GM19438 (cell line): Measurements from ENCODE around the gene SYT14.
"Not testable (repeated sequence)": the region's sequence is repeated elsewhere in the genome, so short reads cannot be mapped to it uniquely, and the experiment has no call there.

Source experiments
- ATAC-seq: cut with Tn5 transposase; IDR thresholded peaks from one replicate; pipeline ENCODE4 v1.9.1; 2021; ENCODE audit warnings: low read depth; ENCODE audit not compliant: unreplicated experiment

Gene SYT14

DNA sequence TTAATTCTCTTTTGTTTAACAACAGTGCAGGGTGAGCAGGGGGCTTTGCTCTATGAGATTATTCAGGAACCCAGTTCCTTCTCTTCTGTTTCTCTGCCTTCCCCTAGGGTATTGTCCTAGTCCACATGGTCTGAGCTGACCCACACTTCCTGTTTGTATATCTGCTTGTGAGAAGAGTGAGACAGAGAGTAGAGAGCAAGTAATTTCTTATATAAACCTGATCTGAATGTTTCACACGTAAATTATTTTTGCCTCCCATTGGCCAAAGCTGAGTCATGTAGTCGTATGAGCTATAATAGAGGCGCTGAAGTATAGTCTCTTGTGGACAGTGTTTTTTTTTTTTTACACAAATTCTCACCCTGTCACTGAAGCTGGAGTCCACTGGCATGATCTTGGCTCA is 160.3 kb downstream of the SYT14 start:
- ATAC-seq: no peak

DNA sequence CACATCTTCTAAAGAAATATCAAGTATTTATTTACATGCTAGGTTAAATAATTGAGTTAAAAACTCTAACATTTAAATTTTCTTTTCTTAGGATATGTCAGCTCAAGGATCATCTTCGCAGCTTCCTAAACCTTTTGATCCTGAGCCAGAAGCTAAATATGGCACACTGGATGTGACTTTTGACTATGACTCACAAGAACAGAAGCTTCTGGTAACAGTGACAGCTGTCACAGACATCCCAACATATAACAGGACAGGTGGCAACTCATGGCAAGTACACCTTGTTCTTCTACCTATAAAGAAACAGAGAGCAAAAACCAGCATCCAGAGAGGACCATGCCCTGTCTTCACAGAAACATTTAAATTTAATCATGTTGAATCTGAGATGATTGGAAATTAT is 161.9 kb downstream of the SYT14 start:
- no peak for ATAC-seq

DNA sequence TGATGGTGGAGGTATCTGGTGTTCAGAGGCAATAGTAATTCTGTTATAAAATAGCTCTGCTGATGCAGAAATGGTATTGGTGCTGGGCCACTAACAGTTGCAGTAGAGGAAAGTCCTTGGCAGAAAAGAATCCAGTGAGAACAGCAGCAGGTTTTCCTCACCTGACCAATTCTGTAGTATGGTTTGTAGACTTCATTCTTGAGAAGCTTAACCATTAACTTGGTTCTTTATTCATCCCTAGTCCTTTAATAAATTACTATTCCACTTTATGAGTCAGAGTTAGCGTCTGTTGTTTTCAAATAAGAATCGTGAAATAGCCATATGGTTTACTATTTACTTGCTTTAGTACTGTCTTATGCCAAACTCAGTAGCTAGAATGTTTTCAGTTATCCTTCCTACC is 166.1 kb downstream of the SYT14 start:
- ATAC-seq: no peak

DNA sequence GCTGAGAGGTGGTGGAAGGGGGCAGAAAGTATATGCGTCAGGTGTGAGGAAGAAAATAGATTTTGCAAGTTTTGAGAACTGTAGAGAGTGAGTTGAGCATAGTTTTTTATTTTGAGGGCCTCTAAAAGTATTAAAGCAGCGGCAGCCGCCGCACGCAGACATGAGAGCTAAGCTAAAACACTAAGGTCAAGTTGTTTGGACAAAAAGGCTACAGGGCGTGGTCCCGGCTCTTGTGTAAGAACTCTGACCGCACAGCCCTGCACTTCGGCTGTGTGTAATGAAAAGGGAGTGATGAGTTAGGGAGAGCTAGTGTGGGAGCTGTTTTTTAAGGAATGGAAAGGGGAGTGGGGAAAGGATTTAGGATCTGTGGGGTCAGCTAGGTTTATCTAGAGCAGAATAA is 174.9 kb downstream of the SYT14 start:
- ATAC-seq: not testable (repeated sequence)

DNA sequence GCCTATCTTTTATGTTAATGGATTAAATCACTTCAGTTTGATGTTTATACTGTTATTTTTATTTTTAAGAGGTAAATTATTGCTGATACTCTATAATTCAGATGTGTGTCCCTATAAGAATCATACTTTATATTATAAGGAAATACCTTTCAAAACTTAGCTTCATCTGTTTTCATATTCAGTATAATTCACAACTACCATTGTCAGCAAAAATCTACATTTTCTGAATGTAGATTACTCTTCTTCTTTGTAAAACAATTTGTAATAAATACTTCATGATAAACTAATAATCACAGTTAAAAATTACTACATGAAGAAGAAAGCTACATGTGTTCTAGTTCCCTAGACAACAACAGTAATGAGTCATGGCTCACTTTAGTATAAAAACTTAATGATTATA is 179.2 kb downstream of the SYT14 start:
- ATAC-seq: no peak

DNA sequence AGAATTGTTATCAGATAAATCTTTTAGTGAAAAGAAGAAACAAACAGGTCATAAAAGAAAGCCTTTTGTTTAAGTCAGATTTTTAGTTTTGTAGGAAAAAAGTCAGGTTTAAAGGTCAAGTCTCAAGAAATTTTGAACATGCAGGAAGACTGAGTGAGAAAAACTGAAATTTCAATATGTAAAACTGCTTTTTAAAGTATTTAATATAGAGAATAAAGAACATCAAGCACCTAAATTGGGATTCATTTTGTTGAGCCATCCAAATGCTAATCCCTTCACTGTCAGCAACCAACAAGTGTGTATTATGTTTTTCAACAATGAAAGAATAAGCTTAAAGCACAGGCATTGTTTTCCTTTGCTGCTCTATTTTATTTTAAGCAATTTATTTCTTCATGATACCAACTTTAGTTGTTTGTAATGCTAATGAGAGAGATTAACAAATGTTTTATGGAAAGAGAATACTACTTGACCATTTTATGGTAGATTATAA is 179.7 kb downstream of the SYT14 start:
- ATAC-seq: no peak

DNA sequence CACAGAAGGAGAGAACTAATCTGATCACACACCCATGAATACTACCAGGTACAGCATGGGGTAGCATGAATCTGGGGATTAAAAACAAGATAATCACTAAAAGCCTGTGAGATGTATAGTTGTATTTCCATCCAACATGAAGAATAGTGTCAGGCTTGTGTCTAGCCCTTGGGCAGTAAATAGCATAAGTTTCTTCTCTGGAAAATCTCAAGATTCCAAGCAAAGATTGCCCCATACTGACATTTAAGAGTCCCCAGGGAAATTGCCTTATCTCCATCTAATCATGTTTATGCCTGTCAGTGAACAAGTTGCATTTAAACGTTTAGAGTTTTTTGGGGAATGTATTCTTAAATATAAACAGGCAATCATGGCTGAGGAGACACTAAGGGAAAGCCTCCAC is 185.4 kb downstream of the SYT14 start:
- no peak for ATAC-seq

DNA sequence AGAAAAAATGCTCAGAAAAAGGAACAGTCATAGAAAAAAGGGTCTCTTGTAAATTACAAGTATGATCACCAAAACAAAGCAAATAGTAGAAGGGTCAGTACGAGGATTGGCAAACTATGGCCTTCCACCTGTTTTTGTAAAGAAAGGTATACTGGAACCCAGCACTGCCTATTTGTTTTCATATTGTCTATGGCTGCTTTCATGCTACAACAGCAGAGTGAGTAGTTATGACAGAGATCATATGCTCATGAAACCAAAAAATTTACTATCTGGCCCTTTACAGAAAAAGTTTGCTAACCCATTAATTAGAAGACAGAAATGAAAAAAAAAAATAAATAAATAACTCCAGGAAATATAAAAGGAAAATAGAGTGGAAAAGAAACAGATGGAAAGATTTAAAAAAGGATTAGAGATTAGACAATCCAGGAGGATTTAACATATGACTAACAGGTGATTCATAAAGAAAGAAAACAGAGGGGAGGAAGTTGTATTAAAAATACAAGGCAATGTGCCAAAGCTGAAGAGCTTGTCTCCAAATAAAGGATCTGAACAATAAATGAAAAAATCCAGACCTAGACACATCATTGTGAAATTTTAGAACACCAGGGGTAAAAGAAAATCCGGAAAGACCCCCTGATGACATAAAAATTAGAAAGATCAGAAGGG is 186.0 kb downstream of the SYT14 start:
- ATAC-seq: no peak

DNA sequence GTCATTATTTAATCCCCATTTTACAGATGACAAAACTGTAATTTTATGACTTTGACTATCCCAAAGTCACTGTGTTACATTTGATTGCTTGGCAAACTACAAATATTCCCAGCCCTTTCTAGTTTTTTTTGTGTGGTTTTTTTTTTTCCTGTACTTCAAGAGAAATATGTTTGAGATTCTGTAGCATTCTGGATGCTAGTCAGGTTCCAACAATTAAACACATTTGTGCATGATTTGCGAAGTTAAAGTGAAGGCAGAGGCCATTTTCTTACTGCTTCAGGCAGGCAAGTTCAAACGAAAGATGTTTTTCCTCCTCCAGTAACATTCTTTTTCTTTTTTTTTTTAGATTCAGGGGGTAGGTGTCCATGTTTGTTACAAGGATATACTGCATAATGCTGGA is 186.7 kb downstream of the SYT14 start:
- no peak for ATAC-seq

DNA sequence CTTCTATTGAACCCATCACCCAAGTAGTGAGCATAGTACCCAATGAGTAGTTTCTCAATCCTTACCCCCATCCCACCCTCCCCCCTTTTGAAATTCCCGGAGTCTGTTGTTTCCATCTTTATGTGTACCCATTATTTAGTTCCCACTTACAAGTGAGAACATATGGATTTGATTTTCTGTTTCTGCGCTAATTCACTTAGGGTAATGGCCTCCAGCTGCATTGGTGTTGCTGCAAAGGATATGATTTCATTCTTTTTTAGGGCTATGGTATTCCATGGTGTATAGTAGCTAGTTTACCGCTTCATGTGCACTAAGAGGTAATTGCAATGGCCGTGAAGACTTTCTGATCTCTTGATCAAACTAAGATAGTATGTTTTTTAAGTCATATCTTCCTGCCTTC is 187.1 kb downstream of the SYT14 start:
- ATAC-seq: no peak

DNA sequence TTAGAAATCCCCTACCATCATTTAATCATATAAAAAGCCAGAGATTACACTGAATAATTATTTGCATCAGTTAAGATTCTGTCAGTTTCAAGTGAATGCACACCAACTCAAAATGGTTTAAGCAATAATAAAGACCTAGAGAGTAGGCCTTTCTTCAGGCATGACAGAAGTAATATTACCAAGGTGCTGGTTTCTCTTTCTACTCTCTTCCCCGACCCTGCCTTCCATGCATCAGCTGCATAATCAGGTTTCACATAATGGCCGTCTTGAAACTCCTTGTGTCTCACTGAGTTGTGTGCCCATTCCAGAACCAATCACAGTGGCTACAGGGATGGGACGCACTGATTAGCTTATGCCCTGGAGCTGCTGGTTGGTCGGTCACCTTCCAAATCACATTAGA is 191.1 kb downstream of the SYT14 start:
- no peak for ATAC-seq

DNA sequence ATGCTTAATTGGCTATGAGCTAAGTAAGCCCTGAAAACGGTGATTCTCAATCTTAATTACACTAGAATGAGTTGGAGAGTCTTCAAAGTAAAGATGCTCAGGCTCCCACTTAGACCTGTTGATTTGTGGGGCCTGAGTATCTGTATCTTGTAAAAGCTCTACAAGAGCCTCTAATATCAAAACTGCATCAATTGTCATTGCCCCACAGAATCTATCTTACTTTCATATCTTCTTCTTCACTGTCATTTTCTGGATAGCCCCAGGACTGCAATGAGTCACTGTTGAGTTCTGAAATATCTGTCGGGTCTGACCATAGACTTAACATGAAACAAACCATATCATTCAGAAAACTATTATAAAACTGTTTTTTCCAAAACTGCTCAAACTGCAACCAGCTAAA is 191.7 kb downstream of the SYT14 start:
- no peak for ATAC-seq

DNA sequence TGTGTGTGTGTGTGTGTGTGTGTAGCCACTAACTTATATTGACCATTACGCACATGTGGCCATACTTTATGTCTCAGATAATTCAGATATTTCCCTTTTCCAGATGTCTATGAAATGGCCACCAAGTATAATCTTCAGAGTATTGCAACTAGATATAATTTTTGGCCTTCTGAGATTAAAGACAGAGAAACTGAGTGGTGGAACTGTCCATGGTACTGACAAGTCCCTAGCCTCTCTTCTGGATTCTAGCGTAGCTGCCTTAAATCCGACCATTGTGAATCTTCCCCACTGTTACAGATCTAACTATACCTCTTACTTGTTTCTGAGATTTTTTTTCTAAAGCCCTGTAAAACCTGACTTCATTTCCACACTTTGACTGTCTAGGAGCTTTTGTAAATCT is 194.6 kb downstream of the SYT14 start:
- ATAC-seq: no peak

DNA sequence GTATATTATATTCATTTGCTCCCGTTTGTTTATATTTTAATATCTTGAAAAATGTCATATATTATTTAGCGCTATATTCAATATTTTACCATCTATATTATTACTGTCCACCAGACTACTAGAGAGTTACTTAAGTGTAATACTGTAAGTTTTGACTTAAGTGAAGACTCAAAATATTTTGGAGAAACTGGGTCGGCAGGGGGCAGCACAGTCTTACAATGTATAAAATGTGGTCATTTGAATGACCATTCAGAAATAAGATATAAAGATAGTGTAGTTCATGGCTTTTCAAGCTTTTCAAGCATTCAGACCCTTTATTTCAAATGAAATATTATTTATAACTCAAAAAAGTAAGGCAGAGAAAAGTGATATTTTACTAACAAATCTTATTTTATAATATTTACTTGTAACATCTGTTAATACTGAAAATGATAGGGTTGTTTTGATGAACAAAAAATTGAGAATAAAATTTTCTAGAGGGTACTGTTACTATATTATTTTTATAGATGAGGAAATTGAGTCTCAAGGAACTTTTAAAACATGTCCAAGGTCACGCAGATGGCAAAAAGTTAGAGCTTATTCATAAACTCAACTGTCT is 205.5 kb downstream of the SYT14 start:
- no peak for ATAC-seq

DNA sequence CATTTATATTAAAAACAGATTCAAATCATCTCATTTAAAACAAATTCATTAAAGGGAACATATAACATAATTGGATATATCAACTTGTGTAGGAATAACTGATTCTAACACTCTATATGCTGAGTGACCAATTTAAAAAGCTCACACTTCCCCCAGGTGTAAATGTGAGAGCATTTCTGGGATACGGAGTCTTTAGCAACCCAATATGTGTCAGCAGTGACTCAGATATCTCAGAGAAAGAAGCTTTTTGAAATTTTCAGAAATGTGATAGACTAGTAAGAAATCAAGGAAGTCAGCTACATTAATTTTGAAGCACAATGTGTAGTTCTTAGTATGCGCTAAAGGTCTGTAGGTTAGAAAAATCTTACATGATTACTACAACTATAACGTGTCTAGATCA is 206.7 kb downstream of the SYT14 start:
- ATAC-seq: no peak

DNA sequence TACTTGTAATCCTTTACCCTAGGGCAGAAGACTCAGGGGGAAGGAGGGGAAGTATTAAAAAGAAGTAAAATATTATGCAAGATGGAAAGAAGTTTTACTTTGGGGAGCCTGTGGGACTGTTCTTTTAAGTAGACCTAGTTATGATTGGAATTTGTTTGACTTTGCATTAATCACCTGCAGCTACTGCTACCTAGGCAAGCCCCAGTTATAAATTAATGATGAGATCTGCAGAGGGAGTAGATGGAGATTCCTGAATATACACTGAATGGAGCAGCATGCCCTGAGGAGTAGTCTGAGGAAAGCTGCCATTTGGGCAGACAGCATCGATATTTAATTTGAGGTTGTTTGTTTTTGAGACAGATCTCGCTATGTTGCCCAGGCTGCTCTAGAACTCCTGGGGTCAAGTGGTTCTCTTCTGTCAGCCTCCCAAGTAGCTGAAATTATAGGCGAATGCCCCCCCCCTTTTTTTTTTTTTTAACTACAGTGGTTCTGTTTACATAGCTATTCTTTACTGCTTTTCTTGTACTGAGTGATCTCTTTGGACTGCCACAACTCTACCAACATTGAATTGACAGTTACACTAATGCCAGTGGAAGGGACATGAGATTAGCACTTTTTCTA is 213.1 kb downstream of the SYT14 start:
- no peak for ATAC-seq

DNA sequence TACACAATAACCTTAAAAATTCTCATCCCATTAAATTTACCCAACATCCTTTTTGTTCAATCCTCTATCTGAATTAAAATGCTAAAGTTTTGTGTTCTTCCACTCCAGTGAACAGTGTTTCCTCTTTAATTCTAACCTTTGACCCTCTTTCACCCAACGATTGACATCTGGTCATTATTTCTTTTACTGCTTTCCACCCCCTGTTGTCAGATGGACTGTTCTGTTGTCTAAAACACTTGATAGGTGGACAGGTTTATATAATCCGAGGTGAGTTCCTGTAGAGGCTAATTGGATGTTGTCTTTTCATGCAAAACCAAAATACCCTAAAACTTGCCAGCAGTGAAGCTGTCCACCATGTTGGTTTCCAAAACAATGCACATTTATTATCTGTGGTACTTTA is 221.2 kb downstream of the SYT14 start:
- ATAC-seq: no peak

DNA sequence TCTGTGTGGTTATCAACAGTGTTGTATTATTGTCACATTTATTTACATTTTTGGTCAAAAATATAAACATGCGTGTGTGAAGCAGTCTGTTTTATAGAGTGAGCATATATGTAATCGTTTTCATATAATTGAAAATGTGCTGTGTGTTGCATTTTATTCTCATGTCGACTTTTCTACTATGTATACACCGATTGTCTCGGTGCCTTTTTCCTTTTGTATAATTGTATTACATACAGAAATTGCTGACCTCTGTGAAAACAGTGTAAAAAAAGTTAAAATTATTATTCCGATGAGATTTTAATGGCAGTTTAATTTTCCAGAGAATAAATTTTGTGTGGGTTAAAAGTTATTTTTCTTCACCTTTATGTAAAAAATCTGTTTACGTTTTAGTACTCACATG is 232.2 kb downstream of the SYT14 start:
- no peak for ATAC-seq

DNA sequence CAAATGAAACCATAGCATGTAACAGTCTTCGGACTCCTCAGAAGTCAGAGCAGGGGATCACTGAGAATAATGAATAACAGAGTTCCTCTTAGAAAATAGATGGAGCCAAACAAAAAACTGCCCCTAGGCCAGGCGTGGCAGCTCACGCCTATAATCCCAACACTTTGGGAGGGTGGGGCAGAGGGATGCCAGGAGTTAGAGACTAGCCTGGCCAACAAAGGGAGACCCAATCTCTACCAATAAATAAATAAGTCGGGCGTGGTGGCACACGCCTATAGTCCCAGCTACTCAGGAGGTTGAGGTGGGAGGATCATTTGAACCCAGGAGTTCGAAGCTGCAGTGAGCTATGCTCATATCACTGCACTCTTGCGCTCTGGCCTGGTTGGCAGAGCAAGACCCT is 236.1 kb downstream of the SYT14 start:
- no peak for ATAC-seq

DNA sequence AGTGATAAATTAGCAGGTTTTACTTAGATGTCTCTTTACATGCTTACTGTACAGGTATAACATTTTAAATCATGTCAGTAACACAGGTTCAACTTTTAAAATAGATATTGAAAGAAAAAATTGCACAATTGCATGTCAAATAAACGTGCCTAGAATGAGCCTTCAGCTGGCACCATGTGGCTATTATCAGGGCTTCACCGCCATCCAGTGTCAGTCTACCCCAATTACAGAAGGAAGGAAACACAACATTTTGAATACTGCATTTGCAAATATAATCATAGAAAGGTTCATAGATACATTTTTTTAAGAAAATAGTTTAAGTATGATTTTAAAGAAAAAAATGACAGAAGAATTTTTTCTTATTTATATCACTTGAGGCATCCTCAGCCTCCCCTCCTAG is 247.0 kb downstream of the SYT14 start:
- no peak for ATAC-seq

DNA sequence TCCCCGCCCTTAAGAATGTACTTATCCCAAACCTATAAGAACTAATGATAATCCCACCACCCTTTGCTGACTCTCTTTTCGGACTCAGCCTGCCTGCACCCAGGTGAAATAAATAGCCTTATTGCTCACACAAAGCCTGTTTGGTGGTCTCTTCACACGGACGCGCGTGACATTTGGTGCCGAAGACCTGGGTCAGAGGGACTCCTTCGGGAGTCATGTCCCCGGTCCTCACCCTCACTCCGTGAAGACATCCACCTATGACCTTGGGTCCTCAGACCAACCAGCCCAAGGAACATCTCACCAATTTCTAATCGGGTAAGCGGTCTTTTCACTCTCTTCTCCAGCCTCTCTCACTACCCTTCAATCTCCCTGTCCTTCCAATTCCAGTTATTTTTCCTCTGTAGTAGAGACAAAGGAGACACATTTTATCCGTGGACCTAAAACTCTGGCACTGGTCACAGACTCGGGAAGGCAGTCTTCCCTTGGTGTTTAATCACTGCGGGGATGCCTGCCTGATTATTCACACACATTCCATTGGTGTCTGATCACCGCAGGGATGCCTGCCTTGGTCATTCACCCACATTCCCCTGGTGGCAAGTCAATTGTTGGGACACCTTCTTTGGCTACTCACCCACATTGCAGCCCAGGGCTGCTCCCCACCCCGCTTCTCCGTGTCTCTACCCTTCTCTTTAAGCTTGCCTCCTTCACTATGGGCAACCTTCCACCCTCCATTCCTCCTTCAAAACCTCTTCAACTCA is 250.0 kb downstream of the SYT14 start:
- ATAC-seq: not testable (repeated sequence)
